Large intestine (tissue), 3 donors: ENCODE results near the gene EFHC1. TPM values are rescaled to one million over a fixed set of nuclear protein-coding genes. Genes with fewer than 3 reads are reported as not detected.

ENCODE experiments used
- DNase-seq, 2 donors: peaks; one replicate each; pipeline versions ENCODE4 v3.0.0 to v3.0.0-alpha.2; 2013
- H3K27ac ChIP-seq: one replicate; pipeline ENCODE4 v1.5.1; 2013; ENCODE audit warnings: low read length
- H3K27me3 ChIP-seq: 2 replicates; pipeline ENCODE4 v1.6.1; 2013; ENCODE audit warnings: low read length; ENCODE audit not compliant: control insufficient read depth, insufficient read depth
- H3K36me3 ChIP-seq: 2 replicates; pipeline ENCODE4 v1.6.1; 2013; ENCODE audit warnings: low read length; ENCODE audit not compliant: control insufficient read depth, insufficient read depth
- H3K4me1 ChIP-seq: one replicate; pipeline ENCODE4 v1.6.1; 2013; ENCODE audit warnings: low read length; ENCODE audit not compliant: control insufficient read depth, insufficient read depth
- H3K4me3 ChIP-seq: one replicate; pipeline ENCODE4 v1.5.1; 2013; ENCODE audit warnings: low read length
- H3K9me3 ChIP-seq: one replicate; pipeline ENCODE4 v1.6.1; 2013; ENCODE audit warnings: mild to moderate bottlenecking, low read depth, low read length, moderate library complexity; ENCODE audit not compliant: control insufficient read depth
- WGBS: methylation state at CpG from one replicate; pipeline ENCODE4 v1.1.5; 2013; ENCODE audit warnings: low lambda C conversion rate; ENCODE audit not compliant: insufficient coverage; 5-methylcytosine and 5-hydroxymethylcytosine counted together
- polyA plus RNA-seq: library from polyadenylated mRNA; unstranded; fragments of 120-200 nt; gene quantifications from one replicate; pipeline ENCODE4 v1.2.1, GENCODE V29; 2013

EFHC1 gene
- polyA plus RNA-seq, 1 donor: 23.2 TPM

- Histone ChIP-seq H3K4me1 (peaks cover 17% of the 10 kb centered on the region), H3K36me3 (no peaks in the 10 kb centered on the region), H3K27me3 (no peaks in the 10 kb centered on the region), H3K27ac (no peak overlapping the region), H3K9me3 (no peaks in the 10 kb centered on the region), H3K4me3 (no peak overlapping the region)
- DNase-seq: no peak
- WGBS: no CpG with 5 or more reads among the region's 5 CpGs
Measured at GRCh38 chr6:52489881-52490280, 69.7 kb downstream of the EFHC1 start.

GRCh38 chr6:52491203-52492069 is 71.3 kb downstream of the EFHC1 start:
- H3K4me1 ChIP-seq: peaks cover 17% of the 10 kb centered on the region
- H3K4me3 ChIP-seq: no peak overlapping the region
- no peak for DNase-seq
- 74% methylated on average over 5 of the region's 14 CpGs for WGBS
- H3K27ac ChIP-seq: no peak overlapping the region
- no peaks in the 10 kb centered on the region for H3K27me3 ChIP-seq
- H3K9me3 ChIP-seq: no peaks in the 10 kb centered on the region
- no peaks in the 10 kb centered on the region for H3K36me3 ChIP-seq

DNA sequence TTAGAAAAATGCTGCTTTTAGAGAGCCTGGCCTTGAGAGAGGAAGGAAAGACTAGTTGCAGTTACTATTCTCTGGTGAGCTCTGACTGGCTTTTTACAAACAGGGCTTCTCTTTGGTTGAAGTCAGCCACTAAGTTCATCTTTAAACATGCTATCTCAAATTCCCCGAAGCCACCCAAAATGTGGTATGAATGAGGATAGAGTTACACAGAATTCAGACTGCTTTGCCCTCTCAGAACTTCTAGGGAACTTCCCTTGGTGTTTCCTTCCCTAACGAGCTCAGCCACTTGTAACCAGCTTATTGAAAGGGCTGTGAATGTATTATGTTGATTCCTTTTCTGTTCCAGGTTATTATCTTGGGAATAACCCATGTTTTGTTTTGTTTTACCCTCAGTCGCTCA is 73.5 kb downstream of the EFHC1 start:
- H3K4me3 ChIP-seq: no peak overlapping the region
- no peaks in the 10 kb centered on the region for H3K36me3 ChIP-seq
- peaks cover 17% of the 10 kb centered on the region for H3K4me1 ChIP-seq
- H3K27ac ChIP-seq: peak overlapping the region; percentile 27
- DNase-seq: no peak
- no peaks in the 10 kb centered on the region for H3K9me3 ChIP-seq
- H3K27me3 ChIP-seq: no peaks in the 10 kb centered on the region
- WGBS: 60% methylated on average over 1 of the region's 3 CpGs

DNA sequence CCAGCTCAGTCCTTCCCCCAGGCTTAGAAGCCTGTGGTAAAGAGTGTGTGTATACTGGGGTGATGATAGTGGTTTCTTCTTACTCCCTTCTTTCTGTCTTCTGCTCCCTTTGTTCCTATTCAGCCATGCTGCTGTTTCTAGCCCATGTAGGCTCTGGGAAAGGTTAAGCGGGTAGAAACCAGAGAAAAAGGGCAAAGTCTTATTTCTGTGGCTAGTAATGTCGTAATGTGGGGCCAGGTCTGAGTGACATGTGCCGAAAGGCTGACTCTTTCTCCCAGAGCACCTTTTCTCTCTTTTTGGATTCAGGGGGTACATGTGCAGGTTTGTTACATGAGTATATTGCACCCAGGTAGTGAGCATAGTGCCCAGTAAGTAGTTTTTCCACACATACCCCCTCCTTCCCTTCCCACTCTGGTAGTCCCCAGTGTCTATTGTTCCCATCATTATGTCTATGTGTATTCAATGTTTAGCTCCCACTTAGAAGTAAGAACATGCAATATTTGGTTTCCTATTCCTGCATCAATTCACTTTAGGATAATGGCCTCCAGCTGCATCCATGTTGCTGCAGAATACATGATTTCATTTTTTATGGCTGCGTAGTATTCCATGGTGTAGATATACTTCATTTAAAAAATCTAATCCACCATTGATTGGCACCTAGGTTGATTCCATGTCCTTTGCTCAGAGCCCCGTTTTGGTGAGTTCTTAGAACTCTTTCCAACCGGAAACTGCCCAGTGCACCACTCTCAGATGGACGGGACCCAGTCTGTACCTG is 74.3 kb downstream of the EFHC1 start:
- Histone ChIP-seq H3K27me3 (no peaks in the 10 kb centered on the region), H3K27ac (peak overlapping the region; percentile 27), H3K4me3 (no peak overlapping the region), H3K9me3 (no peaks in the 10 kb centered on the region), H3K36me3 (no peaks in the 10 kb centered on the region), H3K4me1 (peaks cover 17% of the 10 kb centered on the region)
- WGBS: no CpG with 5 or more reads among the region's 7 CpGs
- DNase-seq: peak in 1 of 2 donors; percentile 66

GRCh38 chr6:52495922-52496321 is 75.8 kb downstream of the EFHC1 start:
- WGBS: no CpG with 5 or more reads among the region's 3 CpGs
- H3K27me3 ChIP-seq: no peaks in the 10 kb centered on the region
- peaks cover 13% of the 10 kb centered on the region for H3K36me3 ChIP-seq
- DNase-seq: no peak
- H3K9me3 ChIP-seq: no peaks in the 10 kb centered on the region
- H3K27ac ChIP-seq: no peak overlapping the region
- no peak overlapping the region for H3K4me3 ChIP-seq
- H3K4me1 ChIP-seq: peaks cover 17% of the 10 kb centered on the region

GRCh38 chr6:52496631-52497030 is 76.5 kb downstream of the EFHC1 start:
- Histone ChIP-seq H3K4me3 (no peak overlapping the region), H3K27ac (no peak overlapping the region), H3K9me3 (no peaks in the 10 kb centered on the region), H3K4me1 (peaks cover 17% of the 10 kb centered on the region), H3K36me3 (peaks cover 17% of the 10 kb centered on the region), H3K27me3 (no peaks in the 10 kb centered on the region)
- no CpG with 5 or more reads among the region's 2 CpGs for WGBS
- no peak for DNase-seq

GRCh38 chr6:52497652-52498408 is 77.7 kb downstream of the EFHC1 start:
- 76% methylated on average over 4 of the region's 14 CpGs for WGBS
- DNase-seq: no peak

DNA sequence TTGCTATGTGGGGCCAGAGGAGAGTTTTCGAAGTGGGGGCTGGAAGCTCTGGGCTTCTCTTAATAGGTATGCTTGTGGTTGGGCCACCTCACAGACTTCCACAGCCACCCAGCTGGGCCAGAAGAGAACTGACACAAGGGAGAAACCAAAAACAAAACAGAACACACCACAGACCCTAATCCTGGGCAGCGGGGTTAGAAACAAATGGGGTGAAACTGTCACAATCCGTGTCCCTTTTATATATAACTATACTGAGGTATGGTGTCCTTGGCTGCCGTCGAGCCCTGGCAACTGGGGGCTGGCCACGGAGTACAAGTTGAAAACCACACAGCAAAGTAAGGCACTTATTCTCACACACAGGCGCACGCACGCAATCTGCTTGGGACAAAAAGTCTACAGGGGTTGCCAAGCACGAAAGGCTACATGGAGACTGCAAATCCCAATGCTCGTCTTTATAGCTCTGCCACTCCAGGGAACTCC is 78.4 kb downstream of the EFHC1 start:
- WGBS: 100% methylated on average over 1 of the region's 11 CpGs
- H3K4me1 ChIP-seq: peaks cover 14% of the 10 kb centered on the region
- no peaks in the 10 kb centered on the region for H3K27me3 ChIP-seq
- peaks cover 37% of the 10 kb centered on the region for H3K36me3 ChIP-seq
- no peak overlapping the region for H3K27ac ChIP-seq
- H3K9me3 ChIP-seq: no peaks in the 10 kb centered on the region
- DNase-seq: no peak
- no peak overlapping the region for H3K4me3 ChIP-seq

More at GRCh38 chr6:52497652-52498408, 77.7 kb downstream of the EFHC1 start:
- peaks cover 29% of the 10 kb centered on the region for H3K36me3 ChIP-seq
- peaks cover 13% of the 10 kb centered on the region for H3K4me1 ChIP-seq
- no peak overlapping the region for H3K4me3 ChIP-seq
- no peaks in the 10 kb centered on the region for H3K9me3 ChIP-seq
- H3K27ac ChIP-seq: no peak overlapping the region
- H3K27me3 ChIP-seq: no peaks in the 10 kb centered on the region

GRCh38 chr6:52499026-52499425 is 78.9 kb downstream of the EFHC1 start:
- DNase-seq: no peak
- WGBS: no CpG with 5 or more reads among the region's 1 CpG
- no peaks in the 10 kb centered on the region for H3K9me3 ChIP-seq
- no peak overlapping the region for H3K27ac ChIP-seq
- no peak overlapping the region for H3K4me3 ChIP-seq
- H3K27me3 ChIP-seq: no peaks in the 10 kb centered on the region
- H3K4me1 ChIP-seq: peaks cover 14% of the 10 kb centered on the region
- H3K36me3 ChIP-seq: peaks cover 39% of the 10 kb centered on the region

- no CpG with 5 or more reads among the region's 11 CpGs for WGBS
- no peaks in the 10 kb centered on the region for H3K9me3 ChIP-seq
- DNase-seq: no peak
- H3K27me3 ChIP-seq: no peaks in the 10 kb centered on the region
- H3K27ac ChIP-seq: no peak overlapping the region
- no peak overlapping the region for H3K4me3 ChIP-seq
- H3K36me3 ChIP-seq: peaks cover 44% of the 10 kb centered on the region
- H3K4me1 ChIP-seq: peaks cover 18% of the 10 kb centered on the region
Measured at GRCh38 chr6:52499681-52500236, 79.6 kb downstream of the EFHC1 start.
